Measurements from ENCODE around the gene C19orf25.
A peak's percentile ranks its signal among the peaks of the same experiment; 100 is the strongest.

Gene C19orf25

DNA sequence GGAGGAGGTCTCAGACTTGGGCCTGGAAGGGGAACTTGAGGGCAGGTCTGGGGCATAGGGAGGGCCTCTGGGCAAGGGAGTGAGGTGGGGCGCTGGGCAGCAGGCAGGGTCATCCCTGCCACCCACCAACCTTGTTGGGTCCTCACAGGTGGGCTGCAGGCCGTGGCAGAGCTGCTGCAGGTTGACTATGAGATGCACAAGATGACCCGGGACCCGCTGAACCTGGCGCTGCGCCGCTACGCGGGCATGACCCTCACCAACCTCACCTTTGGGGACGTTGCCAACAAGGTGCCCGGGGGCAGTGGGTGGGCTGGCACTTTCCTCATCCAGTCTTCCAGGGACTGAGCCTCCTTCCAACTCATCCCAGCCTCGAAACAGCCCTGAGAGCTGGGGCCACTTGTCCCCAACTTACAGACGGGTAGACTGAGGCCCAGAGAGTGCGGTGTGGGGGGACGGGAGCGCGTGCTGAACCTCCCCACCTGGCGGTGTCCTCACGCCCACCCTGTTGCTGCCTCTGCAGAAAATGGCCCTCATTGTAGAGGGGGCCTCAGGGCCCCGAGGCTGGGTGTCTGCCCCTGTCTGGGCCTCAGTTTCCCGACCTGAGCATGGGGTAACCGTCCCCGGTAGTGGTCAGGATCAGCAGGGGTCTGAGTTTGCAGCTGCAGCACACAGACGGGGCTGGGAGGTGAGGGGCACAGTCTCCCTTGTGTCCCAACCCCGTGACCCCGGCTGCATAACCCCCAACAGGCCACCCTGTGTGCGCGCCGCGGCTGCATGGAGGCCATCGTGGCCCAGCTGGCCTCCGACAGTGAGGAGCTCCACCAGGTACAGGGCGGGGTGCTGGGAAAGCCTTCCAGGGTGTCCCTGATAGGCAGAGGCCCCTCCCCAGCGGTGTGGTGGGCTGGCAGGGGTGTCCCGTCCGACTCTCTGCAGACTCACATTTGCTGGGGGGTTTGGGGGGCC lies 18.7 kb downstream of the C19orf25 start:
- DNase-seq, result no peak

GRCh38 chr19:1459479-1459878 lies 19.5 kb downstream of the C19orf25 start:
- no peak for DNase-seq

GRCh38 chr19:1457892-1458291 lies 21.1 kb downstream of the C19orf25 start:
- no peak for DNase-seq

GRCh38 chr19:1457031-1457739 lies 21.8 kb downstream of the C19orf25 start:
- no peak for DNase-seq

DNA sequence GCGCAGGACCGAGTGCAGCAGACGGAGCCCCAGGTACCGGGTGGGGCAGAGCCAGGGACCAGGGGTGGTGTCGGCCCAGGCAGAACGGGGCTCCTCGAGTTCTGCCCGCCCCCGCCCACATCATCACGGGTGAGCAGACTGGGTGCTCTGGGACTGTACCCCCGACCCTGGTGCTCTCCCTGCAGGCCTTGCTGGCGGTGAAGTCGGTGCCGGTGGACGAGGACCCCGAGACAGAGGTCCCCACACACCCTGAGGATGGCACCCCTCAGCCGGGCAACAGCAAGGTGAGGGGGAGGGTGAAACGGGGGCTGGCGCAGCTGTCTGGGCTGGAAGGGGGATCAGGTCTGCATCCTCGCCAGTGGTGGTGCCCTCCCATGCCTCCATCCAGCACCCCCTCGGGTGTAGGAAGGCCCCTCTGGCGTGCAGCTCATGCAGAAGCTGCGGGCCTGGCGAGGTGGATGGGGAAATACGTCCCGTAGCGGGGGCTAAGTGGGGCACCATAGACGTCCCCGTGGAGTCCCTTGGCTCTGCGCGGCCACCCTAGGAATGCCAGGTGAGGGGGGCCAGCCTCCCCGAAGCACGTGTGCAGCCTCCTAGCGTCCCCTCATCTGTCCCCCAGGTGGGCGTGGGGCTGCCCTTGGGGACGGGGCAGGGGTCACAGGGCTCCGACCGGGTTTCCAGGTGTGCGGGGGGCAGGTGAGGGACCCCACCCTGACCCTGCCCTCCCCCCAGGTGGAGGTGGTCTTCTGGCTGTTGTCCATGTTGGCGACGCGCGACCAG lies 22.7 kb downstream of the C19orf25 start:
- DNase-seq, result no peak

DNA sequence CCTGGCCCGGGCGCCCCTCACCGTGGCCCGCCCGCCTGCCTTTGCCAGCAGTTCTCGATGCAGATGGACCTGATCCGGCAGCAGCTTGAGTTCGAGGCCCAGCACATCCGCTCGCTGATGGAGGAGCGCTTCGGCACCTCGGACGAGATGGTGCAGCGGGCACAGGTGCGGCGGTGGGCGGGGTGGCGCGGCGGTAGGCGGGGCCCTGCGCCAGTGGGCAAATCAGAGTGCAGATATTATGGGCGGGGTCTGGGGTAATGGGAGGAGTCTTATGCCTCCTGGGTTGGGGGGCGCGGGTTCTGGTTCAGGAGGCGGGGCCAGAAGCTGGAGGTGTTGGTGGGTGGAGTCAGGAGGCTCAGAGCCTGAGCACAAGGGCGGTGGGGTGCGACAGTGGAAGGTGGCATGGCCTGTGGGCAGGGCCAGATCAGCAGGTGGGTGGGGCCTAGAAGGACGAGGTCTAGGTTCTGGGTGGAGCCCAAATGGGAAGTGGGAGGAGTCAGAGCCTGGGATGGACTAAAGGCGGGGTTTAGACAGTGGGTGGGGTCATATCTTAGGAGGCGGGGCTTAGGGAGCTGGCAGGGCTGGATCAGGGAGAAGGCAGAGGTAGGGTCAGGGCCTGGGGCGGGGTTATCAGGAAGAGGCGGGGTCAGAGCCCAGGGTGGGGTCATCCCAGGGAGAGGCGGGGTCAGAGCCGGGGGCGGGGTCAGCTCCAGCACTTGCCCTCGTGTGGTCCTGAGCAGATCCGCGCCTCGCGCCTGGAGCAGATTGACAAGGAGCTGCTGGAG lies 23.5 kb downstream of the C19orf25 start:
- DNase-seq, result peak; percentile 39

DNA sequence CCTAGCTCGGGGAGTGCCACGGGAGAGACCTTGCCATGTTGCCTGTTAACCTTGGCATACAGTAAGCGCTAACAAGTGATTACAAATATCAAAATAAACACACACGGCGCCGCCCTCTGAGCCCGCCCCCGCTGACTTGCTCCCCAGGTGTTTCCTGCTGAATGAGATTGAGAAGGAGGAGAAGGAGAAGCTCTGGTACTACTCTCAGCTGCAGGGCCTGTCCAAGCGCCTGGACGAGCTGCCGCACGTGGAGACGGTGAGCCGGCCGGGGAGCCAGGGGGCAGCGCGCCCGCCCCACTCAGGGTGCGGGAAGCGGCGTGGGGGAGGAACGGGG lies 24.0 kb downstream of the C19orf25 start:
- no peak for DNase-seq

- DNase-seq, result no peak
Measured at GRCh38 chr19:1453525-1454364, 25.3 kb downstream of the C19orf25 start.

GRCh38 chr19:1452802-1453524 lies 26.1 kb downstream of the C19orf25 start:
- no peak for DNase-seq

DNA sequence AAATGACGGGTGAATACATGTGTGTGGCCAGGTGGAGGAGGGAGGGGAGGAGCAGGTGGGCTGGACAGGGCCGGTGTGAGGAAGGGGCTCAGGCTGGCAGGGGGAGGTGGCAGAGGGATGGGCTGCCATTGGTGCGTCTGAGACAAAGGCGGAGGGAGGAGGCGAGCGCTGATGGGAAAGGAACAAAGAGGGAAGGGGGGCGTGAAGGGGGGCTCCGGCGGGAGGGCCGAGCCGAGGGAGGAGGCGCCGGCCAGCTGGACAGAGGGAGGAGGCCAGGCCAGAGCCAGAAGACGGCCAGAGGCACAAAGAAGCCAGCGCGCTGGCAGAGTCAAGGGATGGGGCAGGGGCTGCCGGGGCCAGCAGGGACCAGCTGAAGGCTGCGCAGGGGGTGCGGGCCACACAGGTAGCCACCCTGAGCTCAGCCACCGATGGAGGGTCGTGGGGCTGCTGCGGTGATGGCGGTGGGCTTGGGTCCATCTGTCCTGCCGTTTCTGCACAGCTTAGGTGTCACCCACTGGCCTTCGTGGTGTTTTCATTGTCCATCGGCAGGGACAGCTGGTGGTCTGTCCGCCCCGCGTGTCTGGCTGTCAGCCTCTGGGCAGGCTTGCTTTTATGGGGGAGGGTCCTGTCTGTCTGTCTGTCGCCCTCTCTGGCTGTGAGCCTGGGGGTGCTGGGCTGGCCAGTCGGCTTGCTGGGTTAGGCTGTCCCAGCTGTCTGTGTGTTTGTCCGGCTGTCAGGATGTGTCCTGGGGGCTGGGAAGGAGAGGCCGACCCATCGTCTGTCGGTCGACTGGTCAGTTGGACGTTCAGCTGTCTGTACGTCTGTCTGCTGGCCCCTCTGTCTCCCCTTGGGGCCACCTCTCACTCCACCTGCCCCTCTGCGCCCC lies 26.9 kb downstream of the C19orf25 start:
- no peak for DNase-seq

GRCh38 chr19:1450735-1451731 lies 28.0 kb downstream of the C19orf25 start:
- no peak for DNase-seq

DNA sequence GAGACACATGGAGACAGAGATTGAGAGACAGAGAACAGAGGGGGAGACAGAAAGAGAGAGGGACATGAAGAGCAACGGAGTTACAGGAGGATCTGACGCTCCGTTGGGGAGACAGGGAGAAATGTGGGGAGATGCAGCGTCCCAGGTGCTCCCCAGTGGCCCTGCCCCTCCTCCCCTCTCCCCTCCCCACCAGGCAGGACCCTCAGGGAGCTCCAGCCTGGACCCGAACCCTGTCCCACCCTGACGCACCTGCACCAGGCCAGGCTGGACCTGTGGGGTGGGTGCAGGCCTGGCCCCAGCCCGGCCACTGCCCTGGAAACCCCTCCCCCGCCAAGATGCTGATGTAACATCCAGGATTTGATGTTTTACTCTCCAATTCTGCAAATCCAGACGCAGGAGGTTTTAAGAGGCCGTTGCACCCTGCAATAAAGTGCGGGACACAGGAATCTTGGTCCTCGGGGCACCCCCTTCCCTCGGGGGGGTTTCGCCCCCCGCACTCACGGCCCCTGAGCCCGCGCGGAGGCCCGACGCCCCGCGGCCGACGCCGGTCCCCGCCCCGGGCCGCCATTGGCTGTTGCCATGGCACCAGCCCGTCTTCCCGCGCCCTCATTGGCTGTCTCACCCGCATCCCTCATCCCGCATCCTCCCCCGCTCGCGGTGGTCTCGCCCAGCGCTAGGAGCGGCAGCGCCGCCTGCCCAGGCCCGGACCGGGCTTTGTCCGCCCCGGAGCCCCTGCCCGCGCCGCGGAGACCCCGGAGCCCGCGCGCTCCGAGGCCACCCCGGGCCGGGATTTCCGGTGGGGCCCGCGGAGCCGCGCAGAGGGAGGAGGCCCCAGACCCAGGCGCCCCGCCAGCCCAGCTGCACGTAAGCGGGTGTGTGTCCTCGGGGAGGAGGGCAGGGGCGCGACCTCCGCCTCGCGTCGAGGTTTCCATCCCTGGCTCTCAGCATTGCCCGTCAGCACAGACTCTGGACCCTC lies 29.3 kb downstream of the C19orf25 start, which contains the start of gene APC2:
TSS of gene APC2 (plus strand) at position 655 of the 976 bp plus-strand sequence. CDS start 2,881 bp downstream, outside the sequence.
- DNase-seq, result peak; percentile 72

DNA sequence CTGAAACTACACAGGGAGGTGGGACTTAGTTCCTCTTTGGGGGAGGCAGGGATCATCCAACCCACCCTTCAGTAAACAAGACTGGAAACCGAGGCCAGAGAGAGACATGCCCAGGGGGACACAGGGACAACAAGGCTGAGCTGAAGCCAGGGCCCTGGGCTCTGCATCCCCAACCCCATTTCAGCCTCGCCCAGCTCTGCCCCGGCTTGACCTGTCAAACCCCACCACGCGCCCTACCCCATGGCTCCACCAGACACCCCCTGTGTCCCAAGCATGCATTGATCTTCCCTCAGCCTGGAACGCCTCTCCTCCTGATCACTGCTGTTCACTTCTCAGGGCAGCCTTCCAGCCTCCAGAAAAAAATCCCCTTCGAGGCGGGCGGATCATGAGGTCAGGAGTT lies 31.1 kb downstream of the C19orf25 start:
- no peak for DNase-seq

GRCh38 chr19:1447504-1447903 lies 31.5 kb downstream of the C19orf25 start:
- no peak for DNase-seq

DNA sequence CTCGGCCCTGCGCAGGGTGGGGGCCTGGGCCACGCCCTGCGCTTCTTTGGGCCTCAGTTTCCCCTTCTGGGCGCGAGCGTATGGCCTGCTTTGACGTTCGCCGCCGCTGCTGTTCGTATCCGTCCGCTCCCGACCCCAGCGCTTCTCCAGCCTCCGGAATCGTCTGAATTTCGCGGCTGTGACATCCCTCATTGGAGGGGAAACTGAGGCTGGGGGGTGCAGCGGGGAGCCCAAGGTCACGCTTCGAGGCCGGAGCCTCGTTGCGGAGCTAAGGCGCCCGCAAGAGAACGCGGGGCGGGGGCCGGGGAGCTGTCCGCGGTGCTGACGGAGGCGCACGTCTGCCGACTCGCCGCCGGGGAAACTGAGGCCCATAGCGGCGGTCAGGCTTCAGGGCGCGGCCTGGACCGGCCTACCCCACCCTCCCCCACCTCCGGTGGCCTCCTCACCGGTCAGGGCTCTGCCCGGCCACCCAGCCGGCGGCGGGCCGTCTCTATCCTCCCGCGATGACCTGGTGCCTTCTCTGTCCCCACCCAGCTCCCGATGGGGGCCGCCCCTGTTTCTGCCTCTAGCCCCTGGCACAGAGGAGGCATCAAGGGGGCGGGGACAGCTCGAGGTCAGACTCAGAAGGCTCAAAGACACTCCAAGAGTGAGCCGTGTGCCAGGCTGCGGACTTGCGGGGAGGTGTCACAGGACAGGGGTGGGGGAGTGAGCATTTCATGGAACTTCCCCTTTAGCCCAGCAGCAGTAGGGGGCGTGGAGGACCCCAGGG lies 32.1 kb downstream of the C19orf25 start:
- DNase-seq, result no peak

All from fibroblast of upper back skin (primary cell).